ENCODE results near the gene HOXB8. TPM values are rescaled to one million over a fixed set of nuclear protein-coding genes. Genes with fewer than 3 reads are reported as not detected.

The HOXB8 gene
- total RNA-seq, 1 donor from 2014 or later: not detected

DNA sequence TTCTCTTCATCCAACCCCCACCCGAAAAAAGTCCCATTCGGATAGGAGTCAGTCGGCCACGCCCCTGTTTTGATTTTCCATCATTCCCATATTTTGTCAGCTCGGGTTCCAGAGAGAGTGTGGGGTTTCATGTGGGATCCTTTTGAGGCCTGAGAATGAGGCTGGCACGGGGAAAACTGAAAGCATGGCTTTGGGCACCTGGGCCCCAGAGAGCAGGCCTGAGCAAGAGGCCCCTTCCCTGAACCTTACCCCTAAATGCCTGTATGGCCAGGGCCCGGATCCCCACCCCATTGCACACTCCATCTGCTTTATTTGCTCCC, 32.4 kb downstream of the HOXB8 start:
- Histone ChIP-seq H3K4me3 (peak overlapping the region; percentile 58), H3K4me1 (peaks cover 26% of the 10 kb centered on the region)

GRCh38 chr17:48579760-48580554, 35.1 kb downstream of the HOXB8 start:
- Histone ChIP-seq H3K4me1 (peaks cover 29% of the 10 kb centered on the region), H3K27me3 (ENCODE audit: low read depth) (peaks cover 100% of the 10 kb centered on the region), H3K36me3 (no peaks in the 10 kb centered on the region), H3K27ac (replicated peaks) (peak overlapping the region; percentile 71), H3K4me3 (peak overlapping the region; percentile 58), H3K9me3 (replicated peaks) (no peaks in the 10 kb centered on the region)
- TF ChIP-seq, protein P1, sequence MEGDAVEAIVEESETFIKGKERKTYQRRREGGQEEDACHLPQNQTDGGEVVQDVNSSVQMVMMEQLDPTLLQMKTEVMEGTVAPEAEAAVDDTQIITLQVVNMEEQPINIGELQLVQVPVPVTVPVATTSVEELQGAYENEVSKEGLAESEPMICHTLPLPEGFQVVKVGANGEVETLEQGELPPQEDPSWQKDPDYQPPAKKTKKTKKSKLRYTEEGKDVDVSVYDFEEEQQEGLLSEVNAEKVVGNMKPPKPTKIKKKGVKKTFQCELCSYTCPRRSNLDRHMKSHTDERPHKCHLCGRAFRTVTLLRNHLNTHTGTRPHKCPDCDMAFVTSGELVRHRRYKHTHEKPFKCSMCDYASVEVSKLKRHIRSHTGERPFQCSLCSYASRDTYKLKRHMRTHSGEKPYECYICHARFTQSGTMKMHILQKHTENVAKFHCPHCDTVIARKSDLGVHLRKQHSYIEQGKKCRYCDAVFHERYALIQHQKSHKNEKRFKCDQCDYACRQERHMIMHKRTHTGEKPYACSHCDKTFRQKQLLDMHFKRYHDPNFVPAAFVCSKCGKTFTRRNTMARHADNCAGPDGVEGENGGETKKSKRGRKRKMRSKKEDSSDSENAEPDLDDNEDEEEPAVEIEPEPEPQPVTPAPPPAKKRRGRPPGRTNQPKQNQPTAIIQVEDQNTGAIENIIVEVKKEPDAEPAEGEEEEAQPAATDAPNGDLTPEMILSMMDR (IDR thresholded peaks at IDR 0.05; ENCODE audit: borderline replicate concordance): no peak
- no peak for DNase-seq
- intact Hi-C loops (cut with micrococcal nuclease): no loop called here

More for the DNA sequence above, 32.4 kb downstream of the HOXB8 start:
- no peaks in the 10 kb centered on the region for H3K36me3 ChIP-seq
- peaks cover 100% of the 10 kb centered on the region for H3K27me3 ChIP-seq (ENCODE audit: low read depth)
- intact Hi-C loops (cut with micrococcal nuclease): no loop called here
- H3K9me3 ChIP-seq (replicated peaks): no peaks in the 10 kb centered on the region
- H3K27ac ChIP-seq (replicated peaks): peak overlapping the region; percentile 67
- TF ChIP-seq, protein P1 (IDR thresholded peaks at IDR 0.05; ENCODE audit: borderline replicate concordance): no peak
- no peak for DNase-seq

GRCh38 chr17:48579471-48579759, 35.7 kb downstream of the HOXB8 start:
- H3K36me3 ChIP-seq: no peaks in the 10 kb centered on the region
- H3K4me1 ChIP-seq: peaks cover 26% of the 10 kb centered on the region
- no peak overlapping the region for H3K4me3 ChIP-seq
- no peaks in the 10 kb centered on the region for H3K9me3 ChIP-seq (replicated peaks)
- H3K27me3 ChIP-seq (ENCODE audit: low read depth): peaks cover 100% of the 10 kb centered on the region
- TF ChIP-seq, protein P1 (IDR thresholded peaks at IDR 0.05; ENCODE audit: borderline replicate concordance): no peak
- intact Hi-C loops (cut with micrococcal nuclease): no loop called here
- H3K27ac ChIP-seq (replicated peaks): peak overlapping the region; percentile 71
- no peak for DNase-seq

GRCh38 chr17:48578616-48579470, 36.2 kb downstream of the HOXB8 start:
- peaks cover 100% of the 10 kb centered on the region for H3K27me3 ChIP-seq (ENCODE audit: low read depth)
- H3K27ac ChIP-seq (replicated peaks): peak overlapping the region; percentile 71
- intact Hi-C loops (cut with micrococcal nuclease): no loop called here
- no peaks in the 10 kb centered on the region for H3K9me3 ChIP-seq (replicated peaks)
- no peak for DNase-seq
- H3K36me3 ChIP-seq: no peaks in the 10 kb centered on the region
- TF ChIP-seq, protein P1 (IDR thresholded peaks at IDR 0.05; ENCODE audit: borderline replicate concordance): no peak
- H3K4me1 ChIP-seq: peaks cover 26% of the 10 kb centered on the region
- peak overlapping the region; percentile 62 for H3K4me3 ChIP-seq

DNA sequence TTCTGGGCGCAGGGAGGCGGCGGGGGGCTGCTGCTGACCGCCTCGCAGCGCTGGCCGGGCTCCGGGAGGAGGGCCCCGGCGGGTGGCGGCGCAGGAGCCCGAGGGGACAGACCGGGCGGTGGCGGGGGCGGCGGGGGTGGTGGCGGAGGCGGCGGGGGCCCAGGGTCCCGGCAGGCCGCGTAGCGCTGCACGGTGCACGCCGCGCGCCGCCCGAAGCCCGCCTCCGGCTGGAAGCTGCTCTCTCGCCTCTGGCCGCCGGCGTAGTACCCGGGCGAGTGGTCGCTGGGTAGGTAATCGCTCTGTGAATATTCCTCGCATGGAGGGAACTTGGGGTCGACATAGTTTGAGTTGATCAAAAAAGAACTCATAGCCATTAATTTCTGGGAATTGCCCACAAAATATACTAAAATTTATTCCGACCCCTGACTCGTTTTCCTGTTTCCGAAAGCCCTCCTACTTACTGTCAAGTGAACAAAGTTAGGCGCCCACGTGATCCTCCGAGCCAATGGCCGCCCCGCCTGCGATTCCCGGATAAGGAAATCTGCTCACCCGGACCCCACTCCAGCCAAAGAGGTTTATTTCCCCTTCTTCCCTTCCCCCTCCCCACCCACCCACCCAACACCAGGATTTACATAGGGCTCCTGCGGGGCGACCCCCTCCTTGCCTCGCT, 37.0 kb downstream of the HOXB8 start, which contains the start of gene HOXB4:
Gene HOXB4, minus strand, starts transcription at position 405 of the 670 bp plus-strand sequence. Its CDS starts 31 bp downstream, at position 374.
- Histone ChIP-seq H3K27me3 (ENCODE audit: low read depth) (peaks cover 100% of the 10 kb centered on the region), H3K27ac (replicated peaks) (peak within 1 kb of the TSS; percentile 71), H3K4me1 (peaks cover 26% of the 10 kb centered on the region), H3K36me3 (no peaks in the 10 kb centered on the region), H3K4me3 (peak within 1 kb of the TSS; percentile 62), H3K9me3 (replicated peaks) (no peaks in the 10 kb centered on the region)
- TF ChIP-seq, protein P1 (IDR thresholded peaks at IDR 0.05; ENCODE audit: borderline replicate concordance): no peak
- intact Hi-C loops (cut with micrococcal nuclease): no loop called here
- DNase-seq: peak; percentile 68
